ENCODE data around the gene MAN2A2. TPM values are rescaled to one million over a fixed set of nuclear protein-coding genes. Genes with fewer than 3 reads are reported as not detected.

Gene MAN2A2
- total RNA-seq, 1 experiment from 2014 or later: 27.4 TPM

DNA sequence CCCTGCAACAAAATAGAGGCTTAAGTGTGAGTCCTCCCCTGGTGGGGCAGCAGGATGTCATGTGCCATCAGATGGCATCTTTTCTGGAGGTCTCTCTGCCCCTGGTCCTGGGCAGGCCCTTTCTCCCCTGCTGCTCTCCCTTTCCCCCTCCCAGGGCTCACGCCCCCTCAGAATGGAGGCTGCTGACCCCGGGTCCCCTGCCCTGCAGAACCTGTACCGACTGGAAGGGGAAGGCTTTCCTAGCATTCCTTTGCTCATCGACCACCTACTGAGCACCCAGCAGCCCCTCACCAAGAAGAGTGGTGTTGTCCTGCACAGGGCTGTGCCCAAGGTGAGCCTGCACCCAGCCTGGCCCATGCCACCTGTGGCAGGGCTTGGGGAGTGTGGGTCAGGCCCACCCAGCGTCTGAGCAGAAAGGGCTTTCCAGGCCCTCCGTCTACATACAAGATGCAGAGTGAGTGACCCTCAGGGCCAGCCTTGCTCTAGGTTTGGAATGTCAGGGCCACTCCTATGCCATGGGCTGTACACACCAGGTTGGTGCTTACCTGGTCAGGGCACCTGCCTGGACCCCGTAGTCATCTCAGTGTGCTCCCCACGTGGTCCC lies 11.7 kb upstream of the MAN2A2 start:
- no peak overlapping the region for H3K56ac ChIP-seq (ENCODE audit: insufficient read length, low read depth, low read length)
- H3K27me3 ChIP-seq (ENCODE audit: insufficient read depth, low read length): no peaks in the 10 kb centered on the region
- H3K79me1 ChIP-seq (ENCODE audit: insufficient read depth, low read depth, low read length, poor library complexity, severe bottlenecking): no peaks in the 10 kb centered on the region
- H2AFZ ChIP-seq (ENCODE audit: low read length): no peak overlapping the region
- no peak overlapping the region for H3K18ac ChIP-seq (ENCODE audit: insufficient read length, low read depth, low read length)
- H4K5ac ChIP-seq (ENCODE audit: insufficient read length, low read depth, low read length): no peak overlapping the region
- no peak for DNase-seq
- Mint-ChIP-seq H3K4me3 (no peak overlapping the region), H3K27ac (no peak overlapping the region; a peak in 1 of 7 replicates), H3K4me1 (peaks cover 3 to 8% of the 10 kb centered on the region in 2 experiments; a peak in 3 of 4 replicates), H3K36me3 (ENCODE audit: insufficient read depth in 1 of 3, low read depth in 3 of 3) (peaks cover 4 to 10% (median 10%) of the 10 kb centered on the region in 3 experiments; a peak in 6 of 7 replicates), H3K27me3 (ENCODE audit: low read depth) (no peaks in the 10 kb centered on the region; the same call in 1 of the 2 replicates), H3K9me3 (no peaks in the 10 kb centered on the region; a peak in 1 of 5 replicates)
- no peaks in the 10 kb centered on the region for H3K79me2 ChIP-seq (ENCODE audit: insufficient read depth, low read length)
- H4K20me1 ChIP-seq (ENCODE audit: control insufficient read depth, insufficient read depth, insufficient read length): no peaks in the 10 kb centered on the region
- no peak overlapping the region for H4K8ac ChIP-seq (replicated peaks; ENCODE audit: insufficient read length, low read depth, low read length)
- no peaks in the 10 kb centered on the region for H3K9me3 ChIP-seq (ENCODE audit: control insufficient read depth, low read depth, low read length)
- no peak overlapping the region for H2BK5ac ChIP-seq (ENCODE audit: insufficient read length, low read length)
- no peak overlapping the region for H3T11ph ChIP-seq (ENCODE audit: low read length)
- H3K27ac ChIP-seq (ENCODE audit: insufficient read length, low read depth, low read length): no peak overlapping the region
- H3K23ac ChIP-seq (ENCODE audit: insufficient read length, low read depth, low read length): no peak overlapping the region
- H3K9ac ChIP-seq (ENCODE audit: extremely low read depth, insufficient read length, low read length): no peak overlapping the region
- H2BK15ac ChIP-seq (ENCODE audit: low read depth, low read length): no peak overlapping the region
- WGBS (ENCODE audit: extremely low coverage, insufficient read length, low lambda C conversion rate): no CpG with 5 or more reads among the region's 8 CpGs
- no peaks in the 10 kb centered on the region; the same call in 1 of the 2 replicates for H3K4me1 ChIP-seq (ENCODE audit: insufficient read depth, low read length)
- H2AK5ac ChIP-seq (ENCODE audit: insufficient read length, low read length): no peak overlapping the region
- no peak overlapping the region for H3K4me2 ChIP-seq (ENCODE audit: insufficient read depth, insufficient read length, low read length)
- H2BK12ac ChIP-seq (ENCODE audit: insufficient read length, low read depth, low read length): no peak overlapping the region
- H2BK120ac ChIP-seq (ENCODE audit: low read depth, low read length, poor library complexity, severe bottlenecking): no peak overlapping the region
- H3K14ac ChIP-seq (ENCODE audit: insufficient read depth, low read length): no peak overlapping the region
- H3K4ac ChIP-seq (ENCODE audit: low read depth, low read length): no peak overlapping the region
- H4K91ac ChIP-seq (ENCODE audit: insufficient read length, low read depth, low read length): no peak overlapping the region
- H3K23me2 ChIP-seq (ENCODE audit: insufficient read length, low read depth, low read length, poor library complexity, severe bottlenecking): no peaks in the 10 kb centered on the region
- no peak overlapping the region for H2BK20ac ChIP-seq (ENCODE audit: low read depth, low read length, poor library complexity, severe bottlenecking)
- TF ChIP-seq, protein P1, sequence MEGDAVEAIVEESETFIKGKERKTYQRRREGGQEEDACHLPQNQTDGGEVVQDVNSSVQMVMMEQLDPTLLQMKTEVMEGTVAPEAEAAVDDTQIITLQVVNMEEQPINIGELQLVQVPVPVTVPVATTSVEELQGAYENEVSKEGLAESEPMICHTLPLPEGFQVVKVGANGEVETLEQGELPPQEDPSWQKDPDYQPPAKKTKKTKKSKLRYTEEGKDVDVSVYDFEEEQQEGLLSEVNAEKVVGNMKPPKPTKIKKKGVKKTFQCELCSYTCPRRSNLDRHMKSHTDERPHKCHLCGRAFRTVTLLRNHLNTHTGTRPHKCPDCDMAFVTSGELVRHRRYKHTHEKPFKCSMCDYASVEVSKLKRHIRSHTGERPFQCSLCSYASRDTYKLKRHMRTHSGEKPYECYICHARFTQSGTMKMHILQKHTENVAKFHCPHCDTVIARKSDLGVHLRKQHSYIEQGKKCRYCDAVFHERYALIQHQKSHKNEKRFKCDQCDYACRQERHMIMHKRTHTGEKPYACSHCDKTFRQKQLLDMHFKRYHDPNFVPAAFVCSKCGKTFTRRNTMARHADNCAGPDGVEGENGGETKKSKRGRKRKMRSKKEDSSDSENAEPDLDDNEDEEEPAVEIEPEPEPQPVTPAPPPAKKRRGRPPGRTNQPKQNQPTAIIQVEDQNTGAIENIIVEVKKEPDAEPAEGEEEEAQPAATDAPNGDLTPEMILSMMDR (conservative IDR thresholded peaks at IDR 0.05): no peak

Data from H9 (cell line).